Nephron (organoid): ENCODE data around the gene ORM1.

ENCODE experiments used
- H3K27ac Mint-ChIP-seq, 3 experiments: 2 replicates each; pipeline ENCODE4 v1.8.0; 2020; ENCODE audit warnings: mixed read lengths in 3 of 3, mild to moderate bottlenecking in 2 of 3, moderate library complexity in 1 of 3
- H3K27me3 Mint-ChIP-seq: 2 replicates; pipeline ENCODE4 v1.8.0; 2021; ENCODE audit warnings: low read depth, mild to moderate bottlenecking, moderate library complexity, mixed read lengths
- H3K36me3 Mint-ChIP-seq: 2 replicates; pipeline ENCODE4 v1.8.0; 2020; ENCODE audit warnings: low read depth, mixed read lengths
- H3K4me1 Mint-ChIP-seq: 2 replicates; pipeline ENCODE4 v1.8.0; 2020; ENCODE audit warnings: mixed read lengths
- H3K4me3 Mint-ChIP-seq, 3 experiments: 2 replicates each; pipeline ENCODE4 v1.8.0; 2020; ENCODE audit warnings: mild to moderate bottlenecking in 3 of 3, mixed read lengths in 3 of 3, moderate library complexity in 2 of 3
- H3K9me3 Mint-ChIP-seq: 2 replicates; pipeline ENCODE4 v1.8.0; 2020; ENCODE audit warnings: mixed read lengths
- CTCF ChIP-seq, 3 experiments: fragments of 200-600 bp; sonication (generic); IDR thresholded peaks; one replicate each; pipeline ENCODE4 v1.5.0; 2021; ENCODE audit warnings: antibody characterized with exemption in 3 of 3; ENCODE audit not compliant: unreplicated experiment in 3 of 3

Gene ORM1

DNA sequence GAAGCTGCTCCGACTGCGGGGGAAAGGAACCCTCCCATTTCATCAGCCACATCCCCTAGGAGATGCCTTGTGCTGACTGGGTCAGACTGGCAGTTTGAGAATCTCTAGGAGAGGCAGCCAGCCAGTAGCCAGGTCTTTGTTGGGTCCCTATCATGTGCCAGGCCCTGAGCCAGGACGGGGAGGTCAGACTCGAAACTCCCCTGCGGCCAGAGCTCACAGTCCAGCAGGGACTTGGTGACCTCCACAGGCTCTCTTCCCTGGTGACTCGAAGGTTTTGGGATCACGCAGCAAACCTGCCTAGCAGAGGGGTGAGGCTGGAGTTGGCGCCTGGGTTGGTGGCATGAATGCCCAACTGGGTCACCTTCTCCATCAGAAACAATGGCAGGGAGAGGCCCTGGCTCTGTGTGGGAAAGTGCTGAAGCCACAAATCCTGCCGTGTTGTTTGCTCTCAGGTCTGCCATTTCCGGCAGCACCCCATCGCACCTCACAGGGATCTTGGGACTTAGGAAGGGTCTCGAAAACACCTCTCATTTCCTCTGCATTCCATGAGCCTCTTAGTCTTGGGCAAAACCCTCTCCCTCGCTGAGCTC is 14.4 kb upstream of the ORM1 start:
- peaks cover 9% of the 10 kb centered on the region for H3K4me1 Mint-ChIP-seq
- peaks cover 35% of the 10 kb centered on the region for H3K36me3 Mint-ChIP-seq
- peaks cover 4% of the 10 kb centered on the region for H3K27me3 Mint-ChIP-seq
- TF ChIP-seq CTCF (IDR thresholded peaks at IDR 0.05; ENCODE audit: unreplicated experiment in 3 of 3), result no peak
- H3K27ac Mint-ChIP-seq, result no peak overlapping the region
- no peaks in the 10 kb centered on the region for H3K9me3 Mint-ChIP-seq
- H3K4me3 Mint-ChIP-seq, result no peak overlapping the region

DNA sequence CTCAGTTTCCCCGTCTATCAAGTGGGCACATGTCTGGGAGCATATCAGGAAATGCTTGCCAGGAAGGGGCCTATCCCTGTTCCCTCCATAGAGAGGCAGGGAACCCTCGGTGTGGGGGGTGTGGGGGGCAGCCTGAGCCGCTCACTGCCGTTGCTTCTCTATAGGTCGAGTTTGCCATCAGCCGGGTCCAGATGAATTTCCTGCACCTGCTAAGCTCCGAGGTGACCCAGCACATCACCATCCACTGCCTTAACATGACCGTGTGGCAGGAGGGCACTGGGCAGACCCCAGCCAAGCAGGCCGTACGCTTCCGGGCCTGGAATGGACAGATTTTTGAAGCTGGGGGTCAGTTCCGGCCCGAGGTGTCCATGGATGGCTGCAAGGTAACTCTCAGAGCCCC is 13.8 kb upstream of the ORM1 start:
- peaks cover 9% of the 10 kb centered on the region for H3K4me1 Mint-ChIP-seq
- TF ChIP-seq CTCF (IDR thresholded peaks at IDR 0.05; ENCODE audit: unreplicated experiment in 3 of 3), result no peak
- no peaks in the 10 kb centered on the region for H3K9me3 Mint-ChIP-seq
- H3K4me3 Mint-ChIP-seq, result no peak overlapping the region
- peaks cover 30% of the 10 kb centered on the region for H3K36me3 Mint-ChIP-seq
- peaks cover 4% of the 10 kb centered on the region for H3K27me3 Mint-ChIP-seq
- H3K27ac Mint-ChIP-seq, result no peak overlapping the region

- Mint-ChIP-seq H3K27me3 (peaks cover 4% of the 10 kb centered on the region), H3K27ac (no peak overlapping the region), H3K4me1 (peaks cover 1% of the 10 kb centered on the region), H3K4me3 (no peak overlapping the region), H3K9me3 (no peaks in the 10 kb centered on the region), H3K36me3 (peaks cover 28% of the 10 kb centered on the region)
- no peak for TF ChIP-seq CTCF (IDR thresholded peaks at IDR 0.05; ENCODE audit: unreplicated experiment in 3 of 3)
These were observed 12.1 kb upstream of the ORM1 start for GRCh38 chr9:114310471-114311450.

DNA sequence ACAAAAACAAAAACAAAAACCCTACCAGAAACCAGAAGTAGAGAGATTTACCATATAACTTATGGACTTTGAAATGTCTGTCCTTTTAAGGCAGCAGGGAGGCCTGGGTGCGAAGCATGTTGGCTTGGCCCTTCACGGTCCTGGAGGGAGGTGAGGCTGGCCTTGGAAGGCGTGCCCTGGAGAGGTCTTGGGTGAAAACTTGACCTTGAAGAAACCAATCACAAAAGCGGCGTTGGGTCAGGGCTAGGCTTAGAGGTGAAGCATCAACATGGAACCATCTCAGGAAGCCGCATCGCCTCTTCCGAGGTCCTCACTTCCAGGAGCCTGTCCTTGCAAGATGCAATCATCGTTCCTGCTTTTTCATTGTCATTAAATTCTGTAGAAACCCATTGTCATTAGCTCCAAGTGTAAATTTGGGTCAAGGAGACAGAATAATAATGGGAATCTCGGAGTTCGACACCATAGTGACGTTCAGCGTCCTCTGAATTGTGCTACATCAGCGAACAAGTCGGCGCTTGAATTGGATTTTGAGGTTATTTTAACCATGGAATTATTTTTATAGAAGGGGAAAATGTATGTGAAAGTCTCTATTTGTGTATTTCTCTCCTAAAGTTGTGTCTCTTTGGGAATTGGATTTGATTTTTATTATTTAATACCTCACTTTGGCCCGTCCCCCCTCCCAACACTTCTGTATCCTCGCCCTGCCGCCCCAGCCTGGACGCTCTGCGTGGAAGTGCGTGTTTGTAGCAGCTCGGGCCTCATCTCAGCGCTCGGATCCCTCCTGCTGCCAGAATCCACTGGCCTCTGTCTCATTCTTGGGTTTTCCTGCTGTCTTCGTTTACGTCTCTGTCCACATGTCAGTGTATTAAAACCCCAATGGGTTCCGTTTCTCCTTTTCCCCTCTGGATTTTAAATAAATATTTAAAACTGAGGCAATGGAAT is 11.1 kb upstream of the ORM1 start:
- TF ChIP-seq CTCF (IDR thresholded peaks at IDR 0.05; ENCODE audit: unreplicated experiment in 3 of 3), result no peak
- Mint-ChIP-seq H3K4me3 (no peak overlapping the region), H3K36me3 (peaks cover 28% of the 10 kb centered on the region), H3K4me1 (no peaks in the 10 kb centered on the region), H3K27ac (no peak overlapping the region), H3K27me3 (no peaks in the 10 kb centered on the region), H3K9me3 (no peaks in the 10 kb centered on the region)

GRCh38 chr9:114312513-114312875 is 10.4 kb upstream of the ORM1 start:
- no peak for TF ChIP-seq CTCF (IDR thresholded peaks at IDR 0.05; ENCODE audit: unreplicated experiment in 3 of 3)
- H3K36me3 Mint-ChIP-seq, result peaks cover 28% of the 10 kb centered on the region
- no peak overlapping the region for H3K27ac Mint-ChIP-seq
- no peak overlapping the region for H3K4me3 Mint-ChIP-seq
- no peaks in the 10 kb centered on the region for H3K27me3 Mint-ChIP-seq
- no peaks in the 10 kb centered on the region for H3K9me3 Mint-ChIP-seq
- H3K4me1 Mint-ChIP-seq, result no peaks in the 10 kb centered on the region
